ENCODE data around the gene RUSC2. TPM values are rescaled to one million over a fixed set of nuclear protein-coding genes. Genes with fewer than 3 reads are reported as not detected.

Gene RUSC2
- total and polyA plus RNA-seq, 2 of the 4 experiments (the other 2 are of a cell fraction) = 17.4 to 35.4 TPM

- Histone ChIP-seq H3K14ac (replicated peaks; ENCODE audit: low read depth, low read length) (no peak overlapping the region), H4K8ac (ENCODE audit: low read depth in 2 of 2, low read length in 2 of 2) (no peak overlapping the region), H4K91ac (ENCODE audit: insufficient read depth, low read depth, low read length) (no peak overlapping the region), H2BK5ac (ENCODE audit: low read depth, low read length, poor library complexity, severe bottlenecking) (no peak overlapping the region), H2AK9ac (replicated peaks; ENCODE audit: low read depth, low read length, poor library complexity) (no peak overlapping the region), H3K36me3 (ENCODE audit: control insufficient read depth, insufficient read depth, low read length) (no peaks in the 10 kb centered on the region), H3K9ac (ENCODE audit: low read depth, low read length) (no peak overlapping the region), H3K79me1 (ENCODE audit: low read depth in 1 of 2, low read length in 2 of 2) (peaks cover 0 to 27% of the 10 kb centered on the region in 2 experiments; a peak in 3 of 4 replicates), H3K4me1 (ENCODE audit: control insufficient read depth, insufficient read depth, low read length) (peaks cover 3% of the 10 kb centered on the region), H3K4me3 (ENCODE audit: insufficient read depth, low read depth, low read length) (no peak overlapping the region), H3K56ac (ENCODE audit: extremely low read depth, insufficient read depth, low read length) (no peak overlapping the region), H4K5ac (ENCODE audit: low read depth, low read length) (no peak overlapping the region), H4K20me1 (ENCODE audit: insufficient read depth, low read length) (peaks cover 7% of the 10 kb centered on the region), H2BK20ac (ENCODE audit: low read depth, low read length) (no peak overlapping the region), H2AK5ac (ENCODE audit: low read depth, low read length) (no peak overlapping the region), H2BK120ac (ENCODE audit: low read depth, low read length) (no peak overlapping the region), H3K27ac (ENCODE audit: insufficient read depth, low read length) (no peak overlapping the region), H3K9me1 (ENCODE audit: insufficient read depth, low read length) (no peaks in the 10 kb centered on the region), H3K4me2 (ENCODE audit: low read depth, low read length) (no peak overlapping the region), H3K18ac (ENCODE audit: low read depth, low read length) (no peak overlapping the region), H3K27me3 (ENCODE audit: control insufficient read depth, insufficient read depth, low read length) (no peaks in the 10 kb centered on the region), H2BK15ac (ENCODE audit: low read depth, low read length) (no peak overlapping the region), H3K23ac (ENCODE audit: low read depth, low read length) (no peak overlapping the region), H3K4ac (ENCODE audit: low read depth, low read length) (no peak overlapping the region), H2AFZ (replicated peaks; ENCODE audit: low read length, poor library complexity) (no peak overlapping the region), H3K9me3 (ENCODE audit: control insufficient read depth, insufficient read depth, low read length) (no peaks in the 10 kb centered on the region)
- TF ChIP-seq SMC3 (IDR thresholded peaks at IDR 0.05; ENCODE audit: low read depth, low read length) = no peak
- in situ Hi-C loops (cut with MboI; ENCODE audit: low sequenced_read_pairs) = no loop called here
- DNase-seq (no peak), ATAC-seq (ENCODE audit: low read depth) (no peak)
- BruUV-seq (replicated peaks) = no TSS peak
- dilution Hi-C loops (cut with HindIII; ENCODE audit: low sequenced_read_pairs, unreplicated experiment) = no loop called here
- POLR2A ChIA-PET (ENCODE audit: unreplicated experiment) = no interaction called here
- 100% methylated on average over 2 of the region's 2 CpGs; no CpG with 5 or more reads in 1 of the 2 experiments for whole genome bisulfite sequencing, 2 experiments (ENCODE audit: extremely low coverage in 2 of 2, insufficient read length in 1 of 2)
- intact Hi-C loops (cut with micrococcal nuclease) = loop anchor here (10.0 kb wide), 1 partner anchor 168 kb away; the partner anchor contains the start of genes CCDC107, RMRP and SIT1
- CTCF ChIA-PET = interaction anchor here (0.9 kb wide), 1 partner anchor 66 kb away, joined by 3 read pairs; no protein-coding TSS in a partner anchor
These were observed 2.8 kb upstream of the RUSC2 start for GRCh38 chr9:35487081-35487480.

All from IMR-90 (cell line).